Adrenal gland (tissue), 12 donors: Measurements from ENCODE around the gene CFAP99. TPM values are rescaled to one million over a fixed set of nuclear protein-coding genes. Genes with fewer than 3 reads are reported as not detected.
A peak's percentile ranks its signal among the peaks of the same experiment; 100 is the strongest.

Experiments
- DNase-seq, 7 donors: peaks; one replicate each; pipeline ENCODE4 v3.0.0-alpha.2; 2019 to 2020
- H3K27ac ChIP-seq, 5 donors: fragments of 200-600 bp; sonication (generic) in 4 of 5; 1 replicate in 3 of 5; 2 replicates in 2 of 5; pipeline versions ENCODE4 v1.5.1 to v1.8.0; 2016 to 2020; ENCODE audit warnings: mild to moderate bottlenecking in 1 of 5
- H3K27me3 ChIP-seq: fragments of 200-600 bp; 2 replicates; pipeline ENCODE4 v1.8.0; 2021
- H3K36me3 ChIP-seq, 2 donors: fragments of 200-600 bp; replicated peaks in 1 of 2; 1 replicate in 1 of 2; 2 replicates in 1 of 2; pipeline versions ENCODE4 v1.5.1 to v1.8.0; 2018 to 2022
- H3K4me1 ChIP-seq, 2 donors: fragments of 200-600 bp; replicated peaks in 1 of 2; 1 replicate in 1 of 2; 2 replicates in 1 of 2; pipeline versions ENCODE4 v1.5.1 to v1.8.0; 2018 to 2021
- H3K4me3 ChIP-seq, 4 donors: fragments of 200-600 bp; sonication (generic) in 3 of 4; one replicate each; pipeline ENCODE4 v1.5.1; 2016 to 2018
- H3K9me3 ChIP-seq, 3 donors: fragments of 200-600 bp; sonication (generic) in 1 of 3; replicated peaks in 1 of 3; 1 replicate in 2 of 3; 2 replicates in 1 of 3; pipeline versions ENCODE4 v1.5.1 to v1.8.0; 2016 to 2021
- CTCF ChIP-seq, 6 experiments: fragments of 450-650 bp in 4 of 6; fragments of 200-600 bp in 2 of 6; sonication (generic) in 1 of 6; IDR thresholded peaks; 1 replicate in 5 of 6; 2 replicates in 1 of 6; pipeline versions ENCODE4 v1.5.1 to v1.8.0; 2016 to 2021; ENCODE audit warnings: antibody characterized with exemption in 6 of 6, mild to moderate bottlenecking in 2 of 6, moderate library complexity in 1 of 6
- POLR2A ChIP-seq, 2 donors: fragments of 450-650 bp; IDR thresholded peaks; one replicate each; pipeline ENCODE4 v1.6.1; 2017; ENCODE audit warnings: antibody characterized with exemption in 2 of 2, mild to moderate bottlenecking in 2 of 2, moderate library complexity in 1 of 2
- WGBS, 4 donors: extraction: QIAGEN DNeasy Blood & Tissue Kit in 2 of 4; methylation state at CpG; one replicate each; pipeline versions ENCODE4 v1.1.5 to v1.1.7; 2013 to 2017; 5-methylcytosine and 5-hydroxymethylcytosine counted together
- intact Hi-C, 2 donors: fragments of 100-400 bp; cut with DNase I; formaldehyde crosslinking; loops; one replicate each; pipeline versions ENCODE4 v1.14.1 to v1.15.0; 2022 to 2023
- polyA plus RNA-seq, 3 donors: library from polyadenylated mRNA; stranded (reverse); fragments of 200-250 nt in 2 of 3; fragments of 350-450 nt in 1 of 3; fragmentation: Illumina TruSeq in 1 of 3; extraction: RNeasy Lipid Tissue Mini Kit (QIAGEN cat#74804) in 1 of 3; gene quantifications; one replicate each; pipeline ENCODE4 v1.2.3, GENCODE V29; 2013 to 2014
- total RNA-seq, 9 donors: library from RNA; depleted of rRNA in 4 of 9; stranded (reverse); fragments of >200 nt in 4 of 9; fragments of 120-200 nt in 1 of 9; fragmentation: NEBNext Ultra II Directional in 1 of 9; extraction: Animal tissue kit (Norgen Biotek cat#: 25700) in 1 of 9; gene quantifications; one replicate each; pipeline versions ENCODE4 v1.1.0 to v1.2.4, GENCODE V29; 2013 to 2023
- donor health status: healthy with polysubstance abuse.
- donor health status: Bipolar disorder and iron deficiency.
- donor health status: DM: yes; HTN: yes; CAD: no.
- donor health status: DM: no; HTN: no; CAD: no.
- donor health status: DM: no; HTN: no; CAD: no.
- donor health status: DM: yes; HTN: yes; CAD: no.

Gene CFAP99
- total and polyA plus RNA-seq, 12 donors = 0.18 to 5.0 (median 3.2) TPM

GRCh38 chr4:2489081-2489805, 70.5 kb downstream of the CFAP99 start:
- Histone ChIP-seq H3K27ac (peak overlapping the region in 4 of 5 donors; percentile 12 to 72 (median 50)), H3K27me3 (no peaks in the 10 kb centered on the region), H3K9me3 (no peaks in the 10 kb centered on the region), H3K4me3 (no peak overlapping the region), H3K4me1 (peaks cover 9 to 57% of the 10 kb centered on the region in 2 donors), H3K36me3 (peaks cover 0 to 21% of the 10 kb centered on the region in 2 donors)
- TF ChIP-seq POLR2A (IDR thresholded peaks at IDR 0.05) (no peak), CTCF (IDR thresholded peaks at IDR 0.05) (no peak)
- DNase-seq = no peak
- 93 to 94% (median 93%) methylated on average over 14 to 20 of the region's 20 CpGs for WGBS, 4 donors
- intact Hi-C loops = no loop called here

GRCh38 chr4:2489841-2490552, 71.2 kb downstream of the CFAP99 start:
- Histone ChIP-seq H3K27me3 (no peaks in the 10 kb centered on the region), H3K27ac (peak overlapping the region in 4 of 5 donors; percentile 12 to 72 (median 50)), H3K36me3 (peaks cover 0 to 26% of the 10 kb centered on the region in 2 donors), H3K9me3 (no peaks in the 10 kb centered on the region), H3K4me1 (peaks cover 10 to 57% of the 10 kb centered on the region in 2 donors), H3K4me3 (no peak overlapping the region)
- intact Hi-C loops = no loop called here
- peak in 3 of 7 donors; percentile 22 to 33 (median 23) for DNase-seq
- no peak for TF ChIP-seq POLR2A (IDR thresholded peaks at IDR 0.05)
- no peak for TF ChIP-seq CTCF (IDR thresholded peaks at IDR 0.05)
- 65 to 69% (median 65%) methylated on average over 9 of the region's 9 CpGs for WGBS, 4 donors

- intact Hi-C loops = no loop called here
- no peak overlapping the region for H3K4me3 ChIP-seq
- H3K9me3 ChIP-seq = no peaks in the 10 kb centered on the region
- H3K27me3 ChIP-seq = no peaks in the 10 kb centered on the region
- DNase-seq = no peak
- no peak overlapping the region for H3K27ac ChIP-seq
- H3K4me1 ChIP-seq = peaks cover 19 to 47% of the 10 kb centered on the region in 2 donors
- no peak for TF ChIP-seq CTCF (IDR thresholded peaks at IDR 0.05)
- TF ChIP-seq POLR2A (IDR thresholded peaks at IDR 0.05) = no peak
- peaks cover 0 to 39% of the 10 kb centered on the region in 2 donors for H3K36me3 ChIP-seq
- WGBS, 4 donors = 79 to 95% (median 84%) methylated on average over 1 of the region's 1 CpG
These were observed 74.2 kb downstream of the CFAP99 start for GRCh38 chr4:2492970-2493369.

- H3K27ac ChIP-seq = peak overlapping the region in 1 of 5 donors; percentile 29
- TF ChIP-seq CTCF (IDR thresholded peaks at IDR 0.05) (no peak), POLR2A (IDR thresholded peaks at IDR 0.05) (no peak)
- 70 to 100% (median 83%) methylated on average over 1 to 3 of the region's 3 CpGs for WGBS, 4 donors
- peaks cover 12 to 30% of the 10 kb centered on the region in 2 donors for H3K4me1 ChIP-seq
- no peak overlapping the region for H3K4me3 ChIP-seq
- no peaks in the 10 kb centered on the region for H3K27me3 ChIP-seq
- no peaks in the 10 kb centered on the region for H3K9me3 ChIP-seq
- intact Hi-C loops = no loop called here
- peaks cover 0 to 60% of the 10 kb centered on the region in 2 donors for H3K36me3 ChIP-seq
- no peak for DNase-seq
These were observed 76.2 kb downstream of the CFAP99 start for GRCh38 chr4:2494992-2495391.
